ENCODE measurements around the gene FLRT1. TPM values are rescaled to one million over a fixed set of nuclear protein-coding genes. Genes with fewer than 3 reads are reported as not detected.

Gene FLRT1
- total and polyA plus RNA-seq, 2 of the 13 experiments (the other 11 are each of a cell fraction or from before 2014, with no cell fraction given), result 0.02 to 0.08 TPM

DNA sequence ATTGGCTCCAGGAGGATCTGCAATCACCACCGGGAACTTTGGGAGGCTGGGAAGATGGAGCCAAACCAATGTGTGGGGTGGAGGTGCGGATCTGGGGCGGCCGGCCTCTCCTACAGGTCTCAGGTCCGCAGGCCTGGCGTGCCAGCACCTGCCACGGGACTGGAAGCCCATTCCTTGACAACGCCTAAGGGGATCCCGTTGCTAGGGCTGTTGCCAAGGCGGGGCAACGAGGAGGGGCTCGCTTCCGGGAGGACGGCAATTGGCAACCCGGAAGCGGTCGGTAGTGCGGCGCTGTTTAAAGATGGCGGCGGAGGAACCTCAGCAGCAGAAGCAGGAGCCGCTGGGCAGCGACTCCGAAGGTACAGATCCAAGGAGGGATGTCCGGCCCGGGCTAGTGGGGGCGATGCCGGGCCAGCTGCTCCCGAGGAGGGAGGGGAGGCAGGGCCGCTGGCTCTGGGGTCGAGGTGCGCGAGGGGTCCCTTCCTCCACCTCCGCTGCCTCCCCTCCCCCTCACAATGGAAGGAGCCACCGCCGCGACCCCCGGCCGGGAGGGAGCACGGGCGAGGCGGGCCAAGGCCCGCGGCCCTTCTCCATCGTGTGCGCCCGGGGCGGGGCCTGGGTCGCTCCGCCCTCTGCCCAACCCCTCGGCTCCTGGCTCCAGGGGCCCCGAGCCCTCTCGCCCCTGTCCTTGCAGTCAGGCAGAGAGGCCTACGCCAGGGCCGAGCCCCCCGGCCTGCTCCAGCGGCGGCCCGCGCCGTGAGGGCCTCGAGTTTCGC is 49.4 kb upstream of the FLRT1 start, which contains the start of gene OTUB1 (continued):
- peak; percentile 92; the same call in 1 of the 2 replicates for TF ChIP-seq MAZ (IDR thresholded peaks at IDR 0.05; ENCODE audit: borderline replicate concordance, low read depth, low read length)
- TF ChIP-seq MAZ (CRISPR knock-in tag; IDR thresholded peaks at IDR 0.05; ENCODE audit: low read depth), result peak; percentile 91
- TF ChIP-seq ZNF781 (CRISPR knock-in tag; IDR thresholded peaks at IDR 0.05; ENCODE audit: borderline replicate concordance, not compliant biosample characterization), result no peak
- TF ChIP-seq PHF20 (CRISPR knock-in tag; IDR thresholded peaks at IDR 0.05), result peak; percentile 86
- no peak; the same call in 1 of the 2 replicates for TF ChIP-seq ZNF329 (CRISPR knock-in tag; IDR thresholded peaks at IDR 0.05; ENCODE audit: low read depth)
- TF ChIP-seq NFIC (IDR thresholded peaks at IDR 0.05; ENCODE audit: low read length), result no peak
- TF ChIP-seq, protein P1, sequence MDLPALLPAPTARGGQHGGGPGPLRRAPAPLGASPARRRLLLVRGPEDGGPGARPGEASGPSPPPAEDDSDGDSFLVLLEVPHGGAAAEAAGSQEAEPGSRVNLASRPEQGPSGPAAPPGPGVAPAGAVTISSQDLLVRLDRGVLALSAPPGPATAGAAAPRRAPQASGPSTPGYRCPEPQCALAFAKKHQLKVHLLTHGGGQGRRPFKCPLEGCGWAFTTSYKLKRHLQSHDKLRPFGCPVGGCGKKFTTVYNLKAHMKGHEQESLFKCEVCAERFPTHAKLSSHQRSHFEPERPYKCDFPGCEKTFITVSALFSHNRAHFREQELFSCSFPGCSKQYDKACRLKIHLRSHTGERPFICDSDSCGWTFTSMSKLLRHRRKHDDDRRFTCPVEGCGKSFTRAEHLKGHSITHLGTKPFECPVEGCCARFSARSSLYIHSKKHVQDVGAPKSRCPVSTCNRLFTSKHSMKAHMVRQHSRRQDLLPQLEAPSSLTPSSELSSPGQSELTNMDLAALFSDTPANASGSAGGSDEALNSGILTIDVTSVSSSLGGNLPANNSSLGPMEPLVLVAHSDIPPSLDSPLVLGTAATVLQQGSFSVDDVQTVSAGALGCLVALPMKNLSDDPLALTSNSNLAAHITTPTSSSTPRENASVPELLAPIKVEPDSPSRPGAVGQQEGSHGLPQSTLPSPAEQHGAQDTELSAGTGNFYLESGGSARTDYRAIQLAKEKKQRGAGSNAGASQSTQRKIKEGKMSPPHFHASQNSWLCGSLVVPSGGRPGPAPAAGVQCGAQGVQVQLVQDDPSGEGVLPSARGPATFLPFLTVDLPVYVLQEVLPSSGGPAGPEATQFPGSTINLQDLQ (CRISPR knock-in tag; IDR thresholded peaks at IDR 0.05), result no peak
- TF ChIP-seq ZNF629 (CRISPR knock-in tag; conservative IDR thresholded peaks at IDR 0.05), result no peak; the same call in 1 of the 2 replicates
- TF ChIP-seq RFXAP (CRISPR knock-in tag; IDR thresholded peaks at IDR 0.05; ENCODE audit: borderline replicate concordance), result peak; percentile 78; the same call in 1 of the 2 replicates
- peak; percentile 90 for TF ChIP-seq THAP11 (CRISPR knock-in tag; IDR thresholded peaks at IDR 0.05)
- TF ChIP-seq, protein P2, sequence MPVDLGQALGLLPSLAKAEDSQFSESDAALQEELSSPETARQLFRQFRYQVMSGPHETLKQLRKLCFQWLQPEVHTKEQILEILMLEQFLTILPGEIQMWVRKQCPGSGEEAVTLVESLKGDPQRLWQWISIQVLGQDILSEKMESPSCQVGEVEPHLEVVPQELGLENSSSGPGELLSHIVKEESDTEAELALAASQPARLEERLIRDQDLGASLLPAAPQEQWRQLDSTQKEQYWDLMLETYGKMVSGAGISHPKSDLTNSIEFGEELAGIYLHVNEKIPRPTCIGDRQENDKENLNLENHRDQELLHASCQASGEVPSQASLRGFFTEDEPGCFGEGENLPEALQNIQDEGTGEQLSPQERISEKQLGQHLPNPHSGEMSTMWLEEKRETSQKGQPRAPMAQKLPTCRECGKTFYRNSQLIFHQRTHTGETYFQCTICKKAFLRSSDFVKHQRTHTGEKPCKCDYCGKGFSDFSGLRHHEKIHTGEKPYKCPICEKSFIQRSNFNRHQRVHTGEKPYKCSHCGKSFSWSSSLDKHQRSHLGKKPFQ (CRISPR knock-in tag; IDR thresholded peaks at IDR 0.05; ENCODE audit: insufficient replicate concordance), result no peak
- no peak for TF ChIP-seq MEF2D (CRISPR knock-in tag; IDR thresholded peaks at IDR 0.05)
- TF ChIP-seq NFRKB (IDR thresholded peaks at IDR 0.05), result 0 out of 2 replicates have a peak, but pooled peaks have one; percentile 47
- TF ChIP-seq ZNF816 (CRISPR knock-in tag; IDR thresholded peaks at IDR 0.05; ENCODE audit: borderline replicate concordance), result no peak
- TF ChIP-seq ZNF383 (CRISPR knock-in tag; IDR thresholded peaks at IDR 0.05; ENCODE audit: borderline replicate concordance), result no peak
- TF ChIP-seq RBFOX2 (IDR thresholded peaks at IDR 0.05; ENCODE audit: low read depth, low read length), result peak; percentile 97
- TF ChIP-seq ZFP36 (IDR thresholded peaks at IDR 0.05; ENCODE audit: borderline replicate concordance, low read depth, low read length, partially characterized antibody), result no peak
- TF ChIP-seq, protein P3, sequence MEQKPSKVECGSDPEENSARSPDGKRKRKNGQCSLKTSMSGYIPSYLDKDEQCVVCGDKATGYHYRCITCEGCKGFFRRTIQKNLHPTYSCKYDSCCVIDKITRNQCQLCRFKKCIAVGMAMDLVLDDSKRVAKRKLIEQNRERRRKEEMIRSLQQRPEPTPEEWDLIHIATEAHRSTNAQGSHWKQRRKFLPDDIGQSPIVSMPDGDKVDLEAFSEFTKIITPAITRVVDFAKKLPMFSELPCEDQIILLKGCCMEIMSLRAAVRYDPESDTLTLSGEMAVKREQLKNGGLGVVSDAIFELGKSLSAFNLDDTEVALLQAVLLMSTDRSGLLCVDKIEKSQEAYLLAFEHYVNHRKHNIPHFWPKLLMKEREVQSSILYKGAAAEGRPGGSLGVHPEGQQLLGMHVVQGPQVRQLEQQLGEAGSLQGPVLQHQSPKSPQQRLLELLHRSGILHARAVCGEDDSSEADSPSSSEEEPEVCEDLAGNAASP (CRISPR knock-in tag; IDR thresholded peaks at IDR 0.05; ENCODE audit: borderline replicate concordance), result peak; percentile 39; the same call in 1 of the 2 replicates
- TF ChIP-seq, protein P4, sequence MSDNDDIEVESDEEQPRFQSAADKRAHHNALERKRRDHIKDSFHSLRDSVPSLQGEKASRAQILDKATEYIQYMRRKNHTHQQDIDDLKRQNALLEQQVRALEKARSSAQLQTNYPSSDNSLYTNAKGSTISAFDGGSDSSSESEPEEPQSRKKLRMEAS (IDR thresholded peaks at IDR 0.05), result peak; percentile 62
- no peak for TF ChIP-seq ZNF20 (CRISPR knock-in tag; IDR thresholded peaks at IDR 0.05)
- TF ChIP-seq, protein P5, sequence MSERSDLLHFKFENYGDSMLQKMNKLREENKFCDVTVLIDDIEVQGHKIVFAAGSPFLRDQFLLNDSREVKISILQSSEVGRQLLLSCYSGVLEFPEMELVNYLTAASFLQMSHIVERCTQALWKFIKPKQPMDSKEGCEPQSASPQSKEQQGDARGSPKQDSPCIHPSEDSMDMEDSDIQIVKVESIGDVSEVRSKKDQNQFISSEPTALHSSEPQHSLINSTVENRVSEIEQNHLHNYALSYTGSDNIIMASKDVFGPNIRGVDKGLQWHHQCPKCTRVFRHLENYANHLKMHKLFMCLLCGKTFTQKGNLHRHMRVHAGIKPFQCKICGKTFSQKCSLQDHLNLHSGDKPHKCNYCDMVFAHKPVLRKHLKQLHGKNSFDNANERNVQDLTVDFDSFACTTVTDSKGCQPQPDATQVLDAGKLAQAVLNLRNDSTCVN (CRISPR knock-in tag; IDR thresholded peaks at IDR 0.05; ENCODE audit: borderline replicate concordance), result peak; percentile 54; the same call in 1 of the 2 replicates
- TF ChIP-seq CHD4 (IDR thresholded peaks at IDR 0.05; ENCODE audit: borderline replicate concordance, low read length), result no peak
